ENCODE measurements around the gene OGN.
"Not testable (repeated sequence)": the region's sequence is repeated elsewhere in the genome, so short reads cannot be mapped to it uniquely, and the experiment has no call there.

The OGN gene, protein sequence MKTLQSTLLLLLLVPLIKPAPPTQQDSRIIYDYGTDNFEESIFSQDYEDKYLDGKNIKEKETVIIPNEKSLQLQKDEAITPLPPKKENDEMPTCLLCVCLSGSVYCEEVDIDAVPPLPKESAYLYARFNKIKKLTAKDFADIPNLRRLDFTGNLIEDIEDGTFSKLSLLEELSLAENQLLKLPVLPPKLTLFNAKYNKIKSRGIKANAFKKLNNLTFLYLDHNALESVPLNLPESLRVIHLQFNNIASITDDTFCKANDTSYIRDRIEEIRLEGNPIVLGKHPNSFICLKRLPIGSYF

DNA sequence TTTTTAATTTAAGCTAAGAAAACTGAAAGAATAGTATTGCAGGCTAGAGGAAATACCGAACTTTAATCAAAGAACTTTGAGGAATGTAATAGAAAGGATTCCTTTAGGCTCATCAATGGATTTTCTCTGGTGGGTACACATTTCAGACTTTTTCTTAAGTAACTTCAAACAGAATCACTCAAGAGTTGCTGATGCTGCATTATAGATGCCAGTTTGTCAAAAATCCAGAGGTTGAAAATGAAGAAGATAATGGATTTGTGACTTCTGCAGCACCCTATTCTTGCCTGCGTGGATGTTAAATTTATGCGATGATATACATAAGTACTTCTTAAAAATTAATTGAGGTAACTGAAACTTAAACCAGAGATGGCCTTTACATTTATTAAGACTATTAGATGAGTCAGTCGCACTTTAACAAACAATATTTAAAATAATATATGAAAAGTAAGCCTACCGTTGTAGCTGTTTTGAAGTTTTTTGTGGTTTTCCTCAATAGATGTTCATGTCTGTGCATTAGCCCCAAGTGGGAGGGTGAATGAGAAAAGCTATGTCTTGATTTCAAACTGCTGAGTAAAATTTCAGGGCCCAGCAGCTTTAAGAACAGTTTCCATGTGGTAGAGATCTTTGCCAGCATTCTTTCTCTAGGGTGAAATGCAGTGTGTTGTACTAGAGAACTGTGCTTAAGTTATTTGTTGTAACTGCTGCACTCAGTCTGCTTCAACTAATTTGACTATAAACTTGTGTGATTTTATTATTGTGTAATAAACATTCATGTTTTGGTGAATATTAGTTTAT lies at the start of gene OGN:
Gene OGN, minus strand, starts transcription at position 537 of the 795 bp plus-strand sequence. CDS start 1,171 bp downstream, outside the sequence.
- DNase-seq (ENCODE audit: low read depth): no peak

DNA sequence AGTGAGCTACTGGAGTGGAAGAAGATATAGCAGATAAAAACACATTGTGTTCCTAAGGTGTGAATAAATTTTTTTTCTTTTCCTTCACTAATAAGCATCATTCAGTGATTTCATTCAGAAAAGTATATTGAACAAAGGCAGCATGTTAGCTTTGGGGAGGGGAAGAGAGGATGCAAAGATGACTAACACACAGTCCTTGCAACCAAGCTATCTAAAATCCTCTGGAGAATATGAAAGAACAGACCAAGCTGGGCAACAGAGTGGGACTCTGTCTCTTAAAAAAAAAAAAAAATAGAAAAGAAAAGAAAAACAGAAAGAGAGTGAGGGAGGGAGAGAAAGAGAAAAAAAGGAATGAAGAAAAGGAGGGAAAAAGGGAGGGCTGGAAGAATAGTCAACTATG lies 42.2 kb upstream of the OGN start:
- DNase-seq (ENCODE audit: low read depth): no peak

DNA sequence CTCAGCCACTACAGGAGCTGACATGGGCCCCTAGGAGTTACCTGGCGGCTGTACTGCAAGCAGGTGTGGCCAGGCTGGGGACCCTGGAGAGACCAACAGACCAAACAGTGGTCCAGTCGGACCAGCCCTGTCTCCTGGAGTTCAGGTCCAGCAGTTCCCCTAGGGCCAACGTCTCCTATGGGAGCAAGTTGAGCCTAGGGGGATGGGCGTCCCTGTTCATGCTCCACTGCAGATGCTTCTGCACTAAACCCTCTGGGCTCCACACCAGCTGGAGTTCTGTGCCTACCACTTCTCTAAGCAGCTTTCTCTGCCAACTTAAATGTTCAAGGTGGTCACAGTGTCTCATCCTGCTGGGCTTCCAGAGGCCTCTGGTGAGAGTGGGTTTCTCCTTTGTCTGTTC lies 40.5 kb upstream of the OGN start:
- DNase-seq (ENCODE audit: low read depth): no peak

DNA sequence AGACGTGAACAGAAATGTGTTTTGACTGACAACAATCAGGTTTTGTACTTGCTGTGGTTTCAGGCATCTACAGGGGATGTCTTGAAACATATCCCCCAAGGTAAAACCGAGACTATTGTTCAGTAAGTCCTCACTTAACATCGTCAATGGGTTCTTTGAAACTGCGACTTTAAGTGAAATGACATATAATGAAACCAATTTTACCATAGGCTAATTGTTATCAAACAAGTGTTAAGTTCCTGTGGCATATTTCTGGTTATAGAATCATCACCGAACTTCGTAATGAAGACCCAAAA lies 36.3 kb upstream of the OGN start:
- no peak for DNase-seq (ENCODE audit: low read depth)

DNA sequence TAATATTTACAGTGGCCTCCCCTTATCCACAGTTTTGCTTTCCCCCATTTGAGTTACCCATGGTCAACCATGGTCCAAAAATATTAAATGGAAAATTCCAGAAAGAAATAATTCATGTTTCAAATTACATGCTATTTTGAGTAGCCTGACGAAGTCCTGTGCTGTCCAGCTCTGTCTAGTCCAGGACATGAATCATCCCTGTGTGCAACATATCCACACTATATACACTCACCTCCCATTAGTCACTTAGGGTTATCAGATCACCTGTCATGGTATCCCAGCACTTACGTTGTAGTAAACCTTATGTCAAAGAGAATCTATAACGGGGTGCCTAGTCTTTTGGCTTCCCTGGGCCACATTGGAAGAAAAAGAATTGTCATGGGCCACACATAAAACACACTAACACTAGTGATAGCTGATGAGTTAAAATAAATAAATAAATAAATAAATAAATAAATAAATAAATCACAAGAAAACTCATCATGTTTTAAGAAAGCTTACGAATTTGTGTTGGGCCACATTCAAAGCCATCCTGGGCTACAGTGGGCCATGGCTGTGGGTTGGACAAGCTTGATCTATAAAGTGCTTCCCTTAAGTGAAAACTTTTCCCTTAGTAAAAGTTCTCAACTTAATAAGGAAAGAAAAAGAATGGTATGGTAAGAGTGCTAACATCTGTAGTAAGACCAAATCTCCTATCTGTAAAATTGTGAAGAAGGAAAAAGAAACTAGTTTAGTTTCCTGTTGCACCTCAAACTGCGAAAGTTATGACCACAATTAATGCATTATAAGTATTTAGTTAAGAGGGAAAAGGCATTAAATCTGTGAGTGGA lies 35.8 kb upstream of the OGN start:
- DNase-seq (ENCODE audit: low read depth): peak; percentile 85

DNA sequence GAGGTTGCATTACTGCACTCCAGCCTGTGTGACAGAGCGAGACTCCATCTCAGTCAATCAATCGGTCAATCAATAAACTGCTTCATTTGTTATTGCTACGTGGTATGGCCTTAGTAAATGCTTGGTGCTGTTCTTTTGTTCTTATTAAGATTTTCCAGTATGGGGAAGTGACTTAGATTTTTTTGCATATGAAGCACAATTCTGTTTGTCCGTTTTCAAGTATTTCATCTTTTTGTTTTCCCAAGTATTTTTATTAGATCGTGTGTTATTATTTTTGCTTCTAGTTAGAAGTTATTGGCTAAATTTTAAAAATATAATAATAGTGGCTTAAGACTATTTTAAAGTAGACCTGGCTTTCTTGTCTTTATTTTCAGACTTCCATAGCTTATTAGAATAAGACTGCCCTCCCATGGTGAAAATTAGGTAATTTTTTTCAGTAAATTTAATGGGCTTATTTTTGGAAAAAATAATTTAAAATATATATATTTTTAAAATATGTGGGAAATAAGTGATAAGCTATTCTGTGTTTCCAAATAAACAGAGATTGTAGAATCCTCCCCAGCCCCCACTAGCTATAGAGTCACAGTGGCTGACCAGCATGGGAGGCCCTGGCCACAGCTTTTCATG lies 34.6 kb upstream of the OGN start:
- no peak for DNase-seq (ENCODE audit: low read depth)

DNA sequence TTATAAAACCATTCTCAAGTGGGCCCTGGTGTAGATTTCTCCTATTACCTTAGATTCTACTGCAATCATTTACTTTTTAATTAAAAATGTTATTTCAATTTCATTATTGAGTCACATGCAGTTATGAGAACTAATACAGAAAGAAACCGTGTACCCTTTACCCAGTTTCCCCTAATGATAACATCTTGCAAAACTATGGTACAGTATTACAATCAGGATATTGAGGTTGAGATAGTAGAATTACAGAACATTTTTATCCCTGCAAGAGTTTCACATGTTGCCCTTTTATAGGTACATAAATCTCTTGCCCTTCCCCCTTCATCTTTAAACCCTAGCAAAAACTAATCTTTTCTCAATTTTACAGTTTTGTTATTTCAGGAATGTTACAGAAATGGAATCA lies 30.9 kb upstream of the OGN start:
- no peak for DNase-seq (ENCODE audit: low read depth)

DNA sequence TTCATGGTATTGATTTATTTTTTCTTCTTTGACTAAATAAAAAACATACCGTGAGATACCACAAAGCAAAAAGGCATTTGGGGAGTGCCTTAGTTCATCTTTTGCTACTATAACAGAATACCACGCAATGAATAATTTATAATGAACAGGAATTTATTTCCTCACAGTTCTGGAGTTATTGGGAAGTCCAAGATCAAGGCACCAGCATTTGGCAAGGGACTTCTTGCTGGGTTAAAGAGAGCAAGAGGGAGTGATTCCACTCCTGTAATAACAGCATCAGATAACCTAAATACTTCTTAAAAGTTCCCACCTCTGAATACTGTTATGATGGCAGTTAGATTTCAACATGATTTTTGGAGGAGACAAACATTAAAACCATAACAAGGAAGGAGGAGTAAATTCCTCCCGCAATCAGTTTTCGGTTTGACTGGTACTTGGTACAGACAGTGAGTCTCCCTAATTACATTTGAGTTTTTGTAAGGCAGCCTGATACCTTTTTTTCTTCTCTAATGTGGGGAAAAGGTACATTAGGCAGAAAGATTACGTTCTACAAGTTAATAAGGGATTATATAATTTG lies 28.7 kb upstream of the OGN start:
- no peak for DNase-seq (ENCODE audit: low read depth)

DNA sequence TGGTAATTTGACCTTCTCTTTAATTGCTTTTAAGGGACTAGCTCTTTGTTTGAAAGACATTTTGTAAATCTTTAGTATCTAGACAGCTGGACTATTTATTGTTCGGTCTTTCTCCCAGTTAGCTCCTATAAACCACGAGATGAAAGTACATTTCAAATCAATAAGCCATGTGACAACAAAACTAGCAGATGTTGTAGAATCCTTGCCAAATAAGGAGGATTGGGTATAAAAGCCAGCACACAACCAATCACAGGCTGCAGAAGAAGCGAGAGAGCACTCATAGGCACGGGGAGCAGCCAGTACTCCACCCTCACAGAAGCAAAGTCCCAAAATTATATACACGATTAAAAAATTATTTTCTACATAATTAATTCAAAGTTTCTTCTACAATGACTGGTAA lies 28.0 kb upstream of the OGN start:
- no peak for DNase-seq (ENCODE audit: low read depth)

DNA sequence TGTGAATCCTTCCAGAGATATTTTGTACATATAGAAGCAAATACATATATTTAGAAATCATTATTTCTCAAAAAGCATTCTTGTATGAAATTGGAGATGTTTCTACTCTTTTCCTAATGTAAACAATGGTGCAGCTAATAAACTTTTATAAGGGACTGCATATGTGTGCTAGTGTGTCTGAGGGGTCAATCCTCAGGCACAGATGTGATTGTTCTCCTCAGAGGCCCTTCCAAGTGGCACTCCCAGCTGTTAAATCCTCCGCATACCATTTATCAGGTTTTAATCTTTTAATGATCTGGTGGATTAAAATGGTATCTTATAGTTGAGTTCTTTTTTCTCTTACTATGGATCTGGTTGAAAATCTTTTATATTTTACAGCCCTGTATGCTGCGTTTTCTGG lies 25.5 kb upstream of the OGN start:
- DNase-seq (ENCODE audit: low read depth): no peak

DNA sequence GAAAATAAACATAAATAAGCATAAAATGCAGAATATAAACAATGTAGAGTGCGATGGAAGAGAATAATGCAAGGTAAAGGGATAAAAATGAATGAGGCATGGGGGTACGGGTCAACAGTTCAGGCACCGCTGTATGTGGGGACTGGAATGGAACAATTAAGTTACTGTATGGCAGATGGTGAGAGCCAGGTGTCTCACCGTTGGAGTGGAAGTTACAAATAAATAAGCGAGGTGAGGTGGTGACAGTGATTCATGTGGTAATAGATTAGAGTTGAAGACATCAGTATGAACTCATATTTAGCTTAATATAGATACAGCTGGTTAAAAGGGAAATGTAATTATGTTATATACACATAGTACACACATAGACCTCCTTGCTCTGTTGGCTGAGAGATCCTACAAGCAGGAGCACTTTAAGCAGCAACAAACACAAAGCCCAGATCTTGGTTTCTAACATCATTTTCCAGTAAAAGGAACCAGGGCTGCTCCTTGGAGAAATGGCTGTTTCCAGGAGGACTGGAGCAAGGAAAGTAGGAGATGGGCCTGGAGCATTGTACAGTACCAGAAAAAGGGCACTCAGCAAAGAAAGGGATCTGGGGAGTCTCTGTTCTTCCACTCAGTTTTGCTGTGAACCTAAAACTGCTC lies 22.2 kb upstream of the OGN start:
- DNase-seq (ENCODE audit: low read depth): no peak

DNA sequence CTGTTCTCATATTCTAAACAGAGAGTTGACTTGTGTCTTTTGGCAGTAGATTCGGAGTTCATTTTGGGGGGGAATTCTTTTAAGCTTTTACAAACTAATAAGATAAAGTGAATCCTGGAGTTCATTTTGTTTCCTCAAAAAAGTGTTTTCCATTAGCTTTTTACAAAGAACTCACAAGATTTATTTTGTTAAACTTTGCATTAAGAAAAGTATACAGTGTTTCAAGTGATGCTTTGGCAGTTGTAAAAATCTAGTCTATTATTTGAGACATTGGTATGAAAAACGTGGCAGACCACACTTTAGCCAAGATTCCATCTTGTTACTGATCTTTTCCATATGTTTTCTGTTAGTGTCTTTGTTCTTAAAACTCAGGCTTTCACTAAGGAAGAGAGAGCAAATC lies 21.1 kb upstream of the OGN start:
- no peak for DNase-seq (ENCODE audit: low read depth)

DNA sequence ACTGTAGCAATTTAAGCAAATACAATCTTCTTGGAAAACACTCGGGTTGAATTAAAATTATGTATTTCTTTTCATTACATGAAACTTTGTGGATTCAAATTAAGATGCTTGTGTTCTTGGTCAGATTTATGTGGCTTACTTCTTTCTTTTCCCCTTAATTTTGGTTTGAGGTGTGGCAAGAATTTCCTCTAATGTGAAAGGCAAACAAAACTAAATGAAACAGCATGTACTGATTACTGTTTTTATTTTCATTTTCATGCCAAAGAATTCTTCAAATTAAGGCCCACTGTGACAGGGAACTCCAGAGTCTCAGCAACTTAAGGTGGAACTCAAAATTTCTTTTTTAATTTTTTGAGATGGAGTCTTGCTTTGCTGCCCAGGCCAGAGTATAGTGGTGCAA lies 20.0 kb upstream of the OGN start, which contains the start of gene OMD:
Gene OMD, minus strand, starts transcription at position 132 of the 400 bp plus-strand sequence. CDS start 6,913 bp downstream, outside the sequence.
- DNase-seq (ENCODE audit: low read depth): no peak

DNA sequence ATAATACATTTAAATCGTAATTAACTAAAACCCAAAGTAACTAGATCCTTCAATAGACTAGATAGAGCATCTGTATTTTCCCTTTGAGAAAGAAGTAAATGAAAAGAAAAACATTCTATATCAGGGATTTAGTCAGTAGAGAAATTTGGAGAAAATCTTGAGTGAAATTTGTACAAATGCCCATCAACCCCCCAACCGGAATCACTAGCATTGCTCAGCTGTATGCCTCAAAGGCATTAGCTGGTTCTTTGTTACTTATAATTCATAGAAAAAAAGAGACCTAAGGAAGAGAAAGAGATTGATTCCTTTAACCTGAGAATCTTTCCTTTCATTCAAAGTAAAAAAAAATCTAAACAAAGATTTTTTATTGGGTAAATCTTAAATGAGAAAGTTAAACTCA lies 19.2 kb upstream of the OGN start:
- no peak for DNase-seq (ENCODE audit: low read depth)

DNA sequence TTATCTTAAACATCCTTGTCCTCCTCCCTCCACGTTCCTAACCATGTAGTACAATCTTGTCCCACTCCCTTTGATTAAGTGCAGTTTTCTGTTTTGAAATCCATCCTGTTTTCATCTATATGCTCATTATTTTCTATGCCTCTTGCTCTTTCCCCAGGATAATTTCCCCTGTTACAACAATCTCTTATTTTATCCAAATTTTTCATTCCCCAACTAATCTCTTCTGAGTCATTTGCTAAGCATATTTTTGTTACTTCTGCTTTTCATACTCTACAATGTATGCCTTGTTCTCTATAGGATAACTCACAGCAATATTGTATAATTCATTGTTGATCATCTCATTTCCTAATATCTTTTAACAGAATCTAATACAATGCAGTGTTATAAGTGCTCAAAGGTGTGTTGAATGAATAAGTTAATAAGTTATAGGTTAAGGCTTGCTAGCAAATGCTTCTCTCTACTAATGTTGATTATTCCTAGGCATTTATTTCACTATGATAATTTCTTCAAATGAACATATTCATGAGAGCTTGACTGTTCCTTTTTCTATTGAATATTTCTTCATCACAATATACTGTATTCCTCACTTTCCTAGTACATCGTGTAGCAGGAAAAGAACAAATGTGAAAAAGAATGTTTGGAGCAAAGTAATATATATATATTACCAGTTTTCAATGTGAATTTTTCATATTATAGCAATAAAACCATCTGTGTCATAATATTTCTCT lies 18.4 kb upstream of the OGN start:
- DNase-seq (ENCODE audit: low read depth): no peak

DNA sequence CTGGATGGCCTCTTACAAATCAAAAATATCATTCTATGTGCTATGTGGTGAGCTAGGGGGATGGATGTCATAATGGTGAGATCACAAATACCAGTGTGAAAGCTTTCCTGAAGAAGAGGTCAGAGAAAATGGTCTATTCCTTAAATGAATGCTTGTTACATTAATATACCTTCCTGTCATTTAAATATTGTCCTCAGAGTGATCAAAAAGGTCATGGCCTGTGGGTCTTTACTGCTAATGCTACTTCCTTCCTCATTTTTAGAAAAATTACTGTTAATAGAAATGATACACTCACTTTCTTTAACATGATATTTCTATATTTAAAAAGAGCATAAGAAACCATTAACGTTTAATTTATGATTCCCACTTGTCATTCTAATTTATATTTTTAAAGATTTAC lies 10.2 kb upstream of the OGN start:
- no peak for DNase-seq (ENCODE audit: low read depth)

DNA sequence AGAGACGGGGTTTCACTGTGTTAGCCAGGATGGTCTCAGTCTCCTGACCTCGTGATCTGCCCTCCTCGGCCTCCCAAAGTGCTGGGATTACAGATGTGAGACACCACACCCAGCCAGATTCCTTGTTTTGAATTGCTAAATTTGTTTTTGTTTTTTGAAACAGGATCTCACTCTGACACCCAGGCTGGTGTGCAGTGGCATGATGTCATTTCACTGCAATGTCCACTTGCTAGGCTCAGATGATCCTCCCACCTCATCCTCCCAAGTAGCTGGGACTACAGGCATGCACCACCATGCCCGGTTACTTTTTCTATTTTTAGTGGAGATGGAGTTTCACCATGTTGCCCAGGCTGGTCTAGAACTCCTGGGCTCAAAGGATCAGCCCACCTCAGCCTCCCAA lies 6.8 kb upstream of the OGN start:
- not testable (repeated sequence) for DNase-seq (ENCODE audit: low read depth)

DNA sequence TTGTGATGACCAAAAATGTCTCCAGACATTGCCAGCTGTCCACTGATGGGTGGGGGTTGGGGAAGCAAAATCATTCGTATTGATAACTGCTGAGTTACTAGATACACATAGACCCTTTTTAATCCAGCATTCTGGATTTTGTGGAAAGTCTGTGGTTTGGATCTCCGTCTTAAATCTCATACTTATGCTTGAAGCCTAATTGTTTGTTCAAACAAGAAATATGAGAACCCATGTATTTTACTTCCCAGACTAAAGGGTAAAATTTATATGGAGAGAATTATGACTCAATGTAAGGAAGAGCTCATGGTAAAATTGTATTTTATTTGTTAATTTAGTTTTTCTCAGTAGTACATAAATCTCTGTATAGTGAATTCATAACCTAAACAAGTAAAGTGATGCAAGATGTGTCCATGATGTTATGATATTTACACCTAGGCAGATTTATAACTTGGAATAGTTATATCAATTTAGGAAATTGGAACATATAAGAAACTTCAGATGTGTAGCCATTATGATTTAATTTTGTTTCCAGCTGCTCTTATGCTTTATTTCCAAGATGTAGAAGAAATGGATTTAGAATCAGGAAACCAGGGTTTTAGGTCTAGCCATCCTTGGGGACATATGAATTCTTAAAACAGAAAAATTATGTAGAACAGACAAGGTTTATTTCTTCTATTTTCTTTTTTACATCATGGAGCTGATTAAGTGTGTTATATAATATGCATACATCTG lies 4.5 kb upstream of the OGN start:
- DNase-seq (ENCODE audit: low read depth): no peak

DNA sequence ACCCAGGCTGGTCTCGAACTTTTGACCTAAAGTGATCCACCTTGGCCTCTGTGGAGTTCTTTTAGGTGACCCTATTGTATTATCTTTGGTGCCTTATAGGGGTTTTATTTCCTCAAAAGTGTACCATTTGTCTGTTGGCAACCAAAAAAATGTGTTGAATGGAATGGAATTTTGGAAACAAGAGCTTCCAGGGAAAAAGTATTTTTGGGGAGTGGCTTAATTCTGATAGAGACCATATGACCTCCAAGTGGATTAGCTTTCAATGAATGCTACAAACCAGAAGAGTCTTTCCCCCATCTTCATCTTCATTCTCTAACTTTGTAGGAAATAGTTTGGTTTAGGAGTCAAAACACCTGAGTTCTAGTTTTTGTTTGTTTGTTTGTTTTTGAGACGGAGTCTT lies 3.4 kb upstream of the OGN start:
- DNase-seq (ENCODE audit: low read depth): no peak

DNA sequence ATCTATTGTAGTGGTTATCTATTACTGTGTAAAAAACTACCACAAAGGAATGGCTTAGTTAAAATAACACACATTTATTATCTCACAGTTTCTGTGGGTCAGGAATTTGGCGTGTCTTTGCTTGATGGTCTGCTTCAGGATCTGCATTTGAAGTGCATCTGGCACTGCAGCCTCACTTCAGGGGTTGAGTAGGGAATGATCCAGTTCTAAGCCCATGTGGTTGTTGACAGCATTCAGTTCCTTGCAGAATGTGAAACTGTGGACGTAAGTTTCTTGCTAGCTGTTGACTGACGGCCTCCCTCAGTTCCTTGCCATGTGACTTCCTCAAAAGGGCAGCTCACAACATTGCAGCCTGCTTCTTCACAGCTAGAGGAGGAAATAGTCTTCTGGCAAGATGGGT lies 2.1 kb upstream of the OGN start:
- DNase-seq (ENCODE audit: low read depth): no peak

Measured in non-pigmented ciliary epithelial cell (primary cell).